ENCODE measurements around the gene TAS2R60.

DNA sequence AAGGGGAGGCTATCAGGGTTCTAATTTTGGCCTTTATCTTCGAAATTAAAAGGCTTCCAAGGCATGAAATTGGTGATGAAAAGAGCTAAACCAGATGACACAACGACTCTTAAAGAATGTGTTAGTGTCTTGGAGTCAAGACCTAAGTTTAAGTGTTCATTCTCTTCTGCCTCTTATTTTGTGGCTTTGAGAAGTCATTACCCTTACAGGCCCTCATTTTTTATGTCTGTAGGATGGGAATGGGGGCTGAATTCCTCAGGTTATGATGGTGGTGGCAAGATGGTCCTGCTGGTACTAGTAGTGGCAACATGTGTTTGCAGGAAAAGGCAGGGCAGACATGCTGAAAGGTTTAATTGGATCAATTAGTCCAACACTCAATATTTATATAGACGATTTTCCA, 15.4 kb downstream of the TAS2R60 start:
- TF ChIP-seq, protein P1, sequence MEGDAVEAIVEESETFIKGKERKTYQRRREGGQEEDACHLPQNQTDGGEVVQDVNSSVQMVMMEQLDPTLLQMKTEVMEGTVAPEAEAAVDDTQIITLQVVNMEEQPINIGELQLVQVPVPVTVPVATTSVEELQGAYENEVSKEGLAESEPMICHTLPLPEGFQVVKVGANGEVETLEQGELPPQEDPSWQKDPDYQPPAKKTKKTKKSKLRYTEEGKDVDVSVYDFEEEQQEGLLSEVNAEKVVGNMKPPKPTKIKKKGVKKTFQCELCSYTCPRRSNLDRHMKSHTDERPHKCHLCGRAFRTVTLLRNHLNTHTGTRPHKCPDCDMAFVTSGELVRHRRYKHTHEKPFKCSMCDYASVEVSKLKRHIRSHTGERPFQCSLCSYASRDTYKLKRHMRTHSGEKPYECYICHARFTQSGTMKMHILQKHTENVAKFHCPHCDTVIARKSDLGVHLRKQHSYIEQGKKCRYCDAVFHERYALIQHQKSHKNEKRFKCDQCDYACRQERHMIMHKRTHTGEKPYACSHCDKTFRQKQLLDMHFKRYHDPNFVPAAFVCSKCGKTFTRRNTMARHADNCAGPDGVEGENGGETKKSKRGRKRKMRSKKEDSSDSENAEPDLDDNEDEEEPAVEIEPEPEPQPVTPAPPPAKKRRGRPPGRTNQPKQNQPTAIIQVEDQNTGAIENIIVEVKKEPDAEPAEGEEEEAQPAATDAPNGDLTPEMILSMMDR (IDR thresholded peaks at IDR 0.05; ENCODE audit: low read depth, low read length) = no peak
- TF ChIP-seq POLR2A (IDR thresholded peaks at IDR 0.05; ENCODE audit: extremely low read depth, insufficient read length) = no peak
